ENCODE measurements around the gene HNRNPDL.

Gene HNRNPDL

DNA sequence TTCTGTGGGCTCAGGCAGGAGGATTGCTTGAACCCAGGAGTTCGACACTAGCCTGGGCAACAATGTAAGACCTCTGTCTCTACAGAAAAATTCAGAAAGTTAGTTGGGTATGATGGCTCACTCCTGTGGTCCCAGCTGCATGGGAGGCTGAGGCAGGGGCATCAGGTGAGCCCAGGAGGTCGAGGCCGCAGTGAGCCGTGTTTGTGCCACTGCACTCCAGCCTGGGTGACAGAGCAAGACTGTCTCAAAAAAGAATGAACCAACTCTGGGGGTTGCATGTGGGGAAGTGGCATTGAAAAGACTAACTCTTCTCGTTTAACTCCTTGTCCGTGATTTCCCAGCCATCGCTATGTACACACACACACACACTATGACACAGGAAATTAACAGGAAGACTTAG, 27.0 kb upstream of the HNRNPDL start:
- H3K27me3 ChIP-seq (ENCODE audit: insufficient read depth, low read length): no peaks in the 10 kb centered on the region
- H4K8ac ChIP-seq (ENCODE audit: low read depth, low read length): no peak overlapping the region
- no peak overlapping the region for H2BK120ac ChIP-seq (ENCODE audit: insufficient read depth, low read length, poor library complexity)
- H3K27ac ChIP-seq (ENCODE audit: low read depth, low read length): no peak overlapping the region
- H2AFZ ChIP-seq (ENCODE audit: insufficient read depth, low read length, poor library complexity): no peak overlapping the region
- H3K79me1 ChIP-seq (ENCODE audit: low read length): no peaks in the 10 kb centered on the region
- H2BK5ac ChIP-seq (ENCODE audit: low read depth, low read length, poor library complexity): no peak overlapping the region
- no peak overlapping the region for H3K4me2 ChIP-seq (ENCODE audit: low read length)
- no peak overlapping the region for H3K18ac ChIP-seq (ENCODE audit: low read length)
- H3K4me3 ChIP-seq (ENCODE audit: low read depth, low read length): no peak overlapping the region
- H3K23ac ChIP-seq (ENCODE audit: low read length): no peak overlapping the region
- H3K4ac ChIP-seq (ENCODE audit: low read depth, low read length): no peak overlapping the region
- H3K4me1 ChIP-seq (ENCODE audit: control insufficient read depth in 1 of 2, insufficient read depth in 2 of 2, low read length in 2 of 2): no peaks in the 10 kb centered on the region
- no peak overlapping the region for H2AK5ac ChIP-seq (ENCODE audit: low read length)
- H3K14ac ChIP-seq (ENCODE audit: low read length): no peak overlapping the region
- H3K9ac ChIP-seq (ENCODE audit: low read length): no peak overlapping the region
- no peak for DNase-seq
- H3K79me2 ChIP-seq (ENCODE audit: control insufficient read depth, insufficient read depth, low read length, poor library complexity): no peaks in the 10 kb centered on the region
- H4K91ac ChIP-seq (ENCODE audit: low read depth, low read length): no peak overlapping the region
- H4K12ac ChIP-seq (ENCODE audit: low read depth, low read length): no peak overlapping the region
- H2BK12ac ChIP-seq (ENCODE audit: low read length): no peak overlapping the region
- peaks cover 9 to 20% of the 10 kb centered on the region in 2 experiments for H3K36me3 ChIP-seq (ENCODE audit: control insufficient read depth in 1 of 2, insufficient read depth in 2 of 2, low read length in 2 of 2)
- H3K9me3 ChIP-seq (ENCODE audit: insufficient read depth, low read depth, low read length): no peaks in the 10 kb centered on the region
- no CpG with 5 or more reads among the region's 7 CpGs for WGBS (ENCODE audit: extremely low coverage, insufficient coverage, insufficient read length)

DNA sequence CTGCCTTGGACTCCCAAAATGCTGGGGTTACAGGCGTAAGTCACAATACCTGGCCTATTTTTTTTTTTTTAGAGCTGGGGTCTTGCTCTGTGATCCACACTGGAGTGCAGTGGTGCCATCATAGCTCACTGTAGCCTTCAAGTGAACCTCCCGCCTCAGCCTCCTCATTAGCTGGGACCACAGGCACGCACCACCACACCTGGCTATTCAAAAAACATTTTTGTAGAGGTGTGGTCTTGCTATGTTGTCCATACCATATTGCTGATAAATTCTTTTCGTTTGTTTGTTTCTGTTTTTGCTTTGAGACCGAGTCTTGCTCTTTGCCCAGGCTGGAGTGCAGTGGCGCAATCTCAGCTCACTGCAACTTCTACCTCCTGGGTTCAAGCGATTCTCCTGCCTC, 21.8 kb upstream of the HNRNPDL start:
- H3K14ac ChIP-seq (ENCODE audit: low read length): no peak overlapping the region
- H2BK120ac ChIP-seq (ENCODE audit: insufficient read depth, low read length, poor library complexity): no peak overlapping the region
- H3K9me3 ChIP-seq (ENCODE audit: insufficient read depth, low read depth, low read length): no peaks in the 10 kb centered on the region
- DNase-seq: peak; percentile 71 to 81
- no peaks in the 10 kb centered on the region for H3K27me3 ChIP-seq (ENCODE audit: insufficient read depth, low read length)
- no peak overlapping the region for H4K91ac ChIP-seq (ENCODE audit: low read depth, low read length)
- no CpG with 5 or more reads among the region's 7 CpGs for WGBS (ENCODE audit: extremely low coverage, insufficient coverage, insufficient read length)
- H2AFZ ChIP-seq (ENCODE audit: insufficient read depth, low read length, poor library complexity): no peak overlapping the region
- H3K36me3 ChIP-seq (ENCODE audit: control insufficient read depth in 1 of 2, insufficient read depth in 2 of 2, low read length in 2 of 2): peaks cover 21 to 26% of the 10 kb centered on the region in 2 experiments
- no peak overlapping the region for H2BK5ac ChIP-seq (ENCODE audit: low read depth, low read length, poor library complexity)
- no peak overlapping the region for H3K9ac ChIP-seq (ENCODE audit: low read length)
- H3K18ac ChIP-seq (ENCODE audit: low read length): no peak overlapping the region
- H3K79me2 ChIP-seq (ENCODE audit: control insufficient read depth, insufficient read depth, low read length, poor library complexity): no peaks in the 10 kb centered on the region
- H4K8ac ChIP-seq (ENCODE audit: low read depth, low read length): no peak overlapping the region
- no peak overlapping the region for H2BK12ac ChIP-seq (ENCODE audit: low read length)
- H3K79me1 ChIP-seq (ENCODE audit: low read length): peaks cover 2% of the 10 kb centered on the region
- no peak overlapping the region for H3K27ac ChIP-seq (ENCODE audit: low read depth, low read length)
- no peak overlapping the region for H2AK5ac ChIP-seq (ENCODE audit: low read length)
- H3K4me2 ChIP-seq (ENCODE audit: low read length): no peak overlapping the region
- no peak overlapping the region for H3K4ac ChIP-seq (ENCODE audit: low read depth, low read length)
- no peak overlapping the region for H3K4me3 ChIP-seq (ENCODE audit: low read depth, low read length)
- peaks cover 0 to 2% of the 10 kb centered on the region in 2 experiments for H3K4me1 ChIP-seq (ENCODE audit: control insufficient read depth in 1 of 2, insufficient read depth in 2 of 2, low read length in 2 of 2)
- no peak overlapping the region for H3K23ac ChIP-seq (ENCODE audit: low read length)
- H4K12ac ChIP-seq (ENCODE audit: low read depth, low read length): no peak overlapping the region

- Histone ChIP-seq H2BK12ac (ENCODE audit: low read length) (no peak overlapping the region), H2AFZ (ENCODE audit: insufficient read depth, low read length, poor library complexity) (no peak overlapping the region), H3K4me3 (ENCODE audit: low read depth, low read length) (peak overlapping the region; percentile 58), H4K91ac (ENCODE audit: low read depth, low read length) (no peak overlapping the region), H3K18ac (ENCODE audit: low read length) (no peak overlapping the region), H3K9me3 (ENCODE audit: insufficient read depth, low read depth, low read length) (no peaks in the 10 kb centered on the region), H3K27me3 (ENCODE audit: insufficient read depth, low read length) (no peaks in the 10 kb centered on the region), H2BK5ac (ENCODE audit: low read depth, low read length, poor library complexity) (no peak overlapping the region), H3K27ac (ENCODE audit: low read depth, low read length) (no peak overlapping the region), H3K36me3 (ENCODE audit: control insufficient read depth in 1 of 2, insufficient read depth in 2 of 2, low read length in 2 of 2) (peaks cover 21 to 24% of the 10 kb centered on the region in 2 experiments), H4K8ac (ENCODE audit: low read depth, low read length) (no peak overlapping the region), H3K9ac (ENCODE audit: low read length) (peak overlapping the region; percentile 32), H3K4ac (ENCODE audit: low read depth, low read length) (no peak overlapping the region), H3K23ac (ENCODE audit: low read length) (no peak overlapping the region), H3K14ac (ENCODE audit: low read length) (no peak overlapping the region), H4K12ac (ENCODE audit: low read depth, low read length) (no peak overlapping the region), H3K4me1 (ENCODE audit: control insufficient read depth in 1 of 2, insufficient read depth in 2 of 2, low read length in 2 of 2) (peaks cover 0 to 2% of the 10 kb centered on the region in 2 experiments), H2BK120ac (ENCODE audit: insufficient read depth, low read length, poor library complexity) (no peak overlapping the region), H3K79me1 (ENCODE audit: low read length) (peaks cover 2% of the 10 kb centered on the region), H2AK5ac (ENCODE audit: low read length) (no peak overlapping the region), H3K4me2 (ENCODE audit: low read length) (no peak overlapping the region), H3K79me2 (ENCODE audit: control insufficient read depth, insufficient read depth, low read length, poor library complexity) (no peaks in the 10 kb centered on the region)
- no CpG with 5 or more reads among the region's 13 CpGs for WGBS (ENCODE audit: extremely low coverage, insufficient coverage, insufficient read length)
- peak; percentile 80 to 88 for DNase-seq
Observed at GRCh38 chr4:82450966-82451755, 20.9 kb upstream of the HNRNPDL start.

GRCh38 chr4:82447886-82448285, 17.6 kb upstream of the HNRNPDL start:
- H2AFZ ChIP-seq (ENCODE audit: insufficient read depth, low read length, poor library complexity): no peak overlapping the region
- H2BK5ac ChIP-seq (ENCODE audit: low read depth, low read length, poor library complexity): no peak overlapping the region
- no peak overlapping the region for H3K4me3 ChIP-seq (ENCODE audit: low read depth, low read length)
- H3K27me3 ChIP-seq (ENCODE audit: insufficient read depth, low read length): no peaks in the 10 kb centered on the region
- no peak overlapping the region for H3K14ac ChIP-seq (ENCODE audit: low read length)
- peaks cover 2% of the 10 kb centered on the region for H3K79me1 ChIP-seq (ENCODE audit: low read length)
- H2BK120ac ChIP-seq (ENCODE audit: insufficient read depth, low read length, poor library complexity): no peak overlapping the region
- no peak overlapping the region for H2BK12ac ChIP-seq (ENCODE audit: low read length)
- H3K4me2 ChIP-seq (ENCODE audit: low read length): no peak overlapping the region
- no peak overlapping the region for H3K23ac ChIP-seq (ENCODE audit: low read length)
- peaks cover 22 to 24% of the 10 kb centered on the region in 2 experiments for H3K36me3 ChIP-seq (ENCODE audit: control insufficient read depth in 1 of 2, insufficient read depth in 2 of 2, low read length in 2 of 2)
- no peak overlapping the region for H3K27ac ChIP-seq (ENCODE audit: low read depth, low read length)
- DNase-seq: peak; percentile 60 to 94
- H3K9ac ChIP-seq (ENCODE audit: low read length): no peak overlapping the region
- no peak overlapping the region for H3K4ac ChIP-seq (ENCODE audit: low read depth, low read length)
- H4K8ac ChIP-seq (ENCODE audit: low read depth, low read length): no peak overlapping the region
- no peaks in the 10 kb centered on the region for H3K9me3 ChIP-seq (ENCODE audit: insufficient read depth, low read depth, low read length)
- no peak overlapping the region for H4K91ac ChIP-seq (ENCODE audit: low read depth, low read length)
- H3K18ac ChIP-seq (ENCODE audit: low read length): no peak overlapping the region
- no CpG with 5 or more reads among the region's 1 CpG for WGBS (ENCODE audit: extremely low coverage, insufficient coverage, insufficient read length)
- peaks cover 2% of the 10 kb centered on the region for H3K79me2 ChIP-seq (ENCODE audit: control insufficient read depth, insufficient read depth, low read length, poor library complexity)
- no peak overlapping the region for H2AK5ac ChIP-seq (ENCODE audit: low read length)
- H4K12ac ChIP-seq (ENCODE audit: low read depth, low read length): no peak overlapping the region
- peaks cover 0 to 2% of the 10 kb centered on the region in 2 experiments for H3K4me1 ChIP-seq (ENCODE audit: control insufficient read depth in 1 of 2, insufficient read depth in 2 of 2, low read length in 2 of 2)

Measured in trophoblast cell (in vitro differentiated cells and primary cell).